GM12878 (cell line): ENCODE results near the gene MYO16. TPM values are rescaled to one million over a fixed set of nuclear protein-coding genes. Genes with fewer than 3 reads are reported as not detected.

Experiments
- ATAC-seq: fragments of 200-7000 bp; cut with Tn5 transposase; 3 replicates; pipeline ENCODE4 v1.9.1; 2020; ENCODE audit warnings: mild to moderate bottlenecking, moderate library complexity
- BruUV-seq: library from RNA; stranded (reverse); fragments of 400-500 nt; replicated peaks from 2 replicates; lab custom pipeline; 2021; lab: Mats Ljungman, UMichigan
- CTCF ChIA-PET: fragments of 300-600 bp; sonication (Branson Sonifier 250); formaldehyde crosslinking; extraction: SDS; loops from one replicate; lab custom pipeline; 2021; ENCODE audit warnings: inconsistent platforms; lab: Yijun Ruan, JAX
- POLR2A ChIA-PET: fragments of 350-600 bp; formaldehyde crosslinking; extraction: SDS; loops from one replicate; lab custom pipeline; 2021; ENCODE audit warnings: inconsistent platforms; lab: Charles Lee
- RAD21 ChIA-PET: fragments of 300-600 bp; sonication (Branson Sonifier 250); formaldehyde crosslinking; loops from one replicate; lab custom pipeline; 2023; ENCODE audit warnings: antibody characterized with exemption; ENCODE audit not compliant: unreplicated experiment; lab: Charles Lee
- SMC1A ChIA-PET: fragments of 300-600 bp; sonication (Branson Sonifier 250); formaldehyde crosslinking; loops from one replicate; lab custom pipeline; 2023; ENCODE audit not compliant: unreplicated experiment, uncharacterized antibody; lab: Charles Lee
- DNase-seq: peaks from one replicate; pipeline ENCODE4 v3.0.0-alpha.2; 2011; ENCODE audit warnings: low read depth, low spot score
- FAIRE-seq: peaks from 3 replicates; lab custom pipeline; 2011; peaks lifted over from hg19 to GRCh38; lab: Jason Lieb, UNC
- H2AFZ ChIP-seq: 2 replicates; pipeline ENCODE4 v1.6.0; 2011; ENCODE audit warnings: low read depth, low read length, control low read depth; ENCODE audit not compliant: control insufficient read depth
- H3K27ac ChIP-seq: 2 replicates; pipeline ENCODE4 v1.5.1; 2011; ENCODE audit warnings: control low read depth; ENCODE audit not compliant: control insufficient read depth, insufficient read depth
- H3K27me3 ChIP-seq, 2 experiments: replicated peaks in 1 of 2; 2 replicates each; pipeline versions ENCODE4 v1.6.0 to v1.6.1; 2011; ENCODE audit warnings: low read length in 1 of 2; ENCODE audit not compliant: control insufficient read depth in 2 of 2, insufficient read depth in 2 of 2
- H3K36me3 ChIP-seq, 2 experiments: 2 replicates each; pipeline ENCODE4 v1.5.1; 2011; ENCODE audit warnings: low read length in 1 of 2; ENCODE audit not compliant: control insufficient read depth in 2 of 2, insufficient read depth in 2 of 2
- H3K4me1 ChIP-seq: 2 replicates; pipeline ENCODE4 v1.6.1; 2011; ENCODE audit warnings: mild to moderate bottlenecking, low read length, moderate library complexity, mixed read lengths; ENCODE audit not compliant: control insufficient read depth, insufficient read depth
- H3K4me2 ChIP-seq: 2 replicates; pipeline ENCODE4 v1.6.0; 2011; ENCODE audit warnings: control low read depth; ENCODE audit not compliant: control insufficient read depth, insufficient read depth
- H3K4me3 ChIP-seq: fragments of 200-600 bp; sonication (generic); 2 replicates; pipeline ENCODE4 v1.5.1; 2016
- H3K79me2 ChIP-seq: 2 replicates; pipeline ENCODE4 v1.6.0; 2011; ENCODE audit warnings: low read length; ENCODE audit not compliant: control insufficient read depth, insufficient read depth
- H3K9ac ChIP-seq: 2 replicates; pipeline ENCODE4 v1.8.0; 2011; ENCODE audit warnings: low read length, control low read depth, mixed read lengths; ENCODE audit not compliant: control insufficient read depth, insufficient read depth
- H3K9me3 ChIP-seq: replicated peaks from 3 replicates; pipeline ENCODE4 v1.5.1; 2011; ENCODE audit warnings: mild to moderate bottlenecking, low read length; ENCODE audit not compliant: control insufficient read depth, insufficient read depth
- H4K20me1 ChIP-seq: 2 replicates; pipeline ENCODE4 v1.6.0; 2011; ENCODE audit not compliant: control insufficient read depth, insufficient read depth
- CREB1 ChIP-seq: IDR thresholded peaks from 2 replicates; pipeline ENCODE4 v1.6.1; 2012; ENCODE audit warnings: low read depth, mild to moderate bottlenecking, inconsistent platforms
- E2F4 ChIP-seq: IDR thresholded peaks from 2 replicates; pipeline ENCODE4 v1.6.1; 2012; ENCODE audit warnings: low read depth, low read length, improper control_type of control experiment
- MEF2B ChIP-seq: fragments of 450-650 bp; IDR thresholded peaks from 2 replicates; pipeline ENCODE4 v1.6.1; 2018; ENCODE audit warnings: mild to moderate bottlenecking, moderate library complexity; ENCODE audit not compliant: partially characterized antibody, poor library complexity, severe bottlenecking
- MTA2 ChIP-seq: fragments of 450-650 bp; IDR thresholded peaks from 2 replicates; pipeline ENCODE4 v1.6.1; 2016; ENCODE audit warnings: low read depth, mild to moderate bottlenecking, moderate library complexity
- MYC ChIP-seq: IDR thresholded peaks from 2 replicates; pipeline ENCODE4 v1.6.1; 2011; ENCODE audit warnings: mild to moderate bottlenecking, low read length, moderate library complexity, inconsistent platforms; ENCODE audit not compliant: insufficient read depth, insufficient replicate concordance, insufficient read length, severe bottlenecking
- NFYB ChIP-seq: IDR thresholded peaks from 2 replicates; pipeline ENCODE4 v1.6.1; 2011; ENCODE audit warnings: low read depth, mild to moderate bottlenecking, low read length, improper control_type of control experiment, moderate library complexity; ENCODE audit not compliant: insufficient read depth
- NRF1 ChIP-seq: conservative IDR thresholded peaks from 2 replicates; pipeline ENCODE4 v1.6.1; 2011; ENCODE audit warnings: mild to moderate bottlenecking, low read depth, low read length, improper control_type of control experiment
- RAD51 ChIP-seq: fragments of 450-650 bp; IDR thresholded peaks from 2 replicates; pipeline ENCODE4 v1.6.1; 2016; ENCODE audit warnings: moderate library complexity, mild to moderate bottlenecking, inconsistent platforms
- RUNX3 ChIP-seq: IDR thresholded peaks from 2 replicates; pipeline ENCODE4 v1.6.1; 2012; ENCODE audit warnings: low read length, inconsistent platforms
- SRF ChIP-seq, 2 experiments: IDR thresholded peaks; 2 replicates each; pipeline ENCODE4 v1.6.1; 2011; ENCODE audit warnings: low read depth in 2 of 2, low read length in 2 of 2, mild to moderate bottlenecking in 1 of 2, moderate library complexity in 1 of 2
- TCF12 ChIP-seq: IDR thresholded peaks from 2 replicates; pipeline ENCODE4 v1.6.1; 2011; ENCODE audit warnings: low read depth, mild to moderate bottlenecking, low read length
- ZNF274 ChIP-seq: IDR thresholded peaks from one replicate; pipeline ENCODE4 v1.8.0; 2011; ENCODE audit not compliant: insufficient read length, insufficient read depth
- ZNF384 ChIP-seq: IDR thresholded peaks from 2 replicates; pipeline ENCODE4 v1.6.1; 2012; ENCODE audit warnings: low read depth, mild to moderate bottlenecking, low read length, improper control_type of control experiment, borderline replicate concordance
- WGBS: methylation state at CpG from one replicate; pipeline ENCODE4 v1.1.6; 2016; ENCODE audit warnings: low lambda C conversion rate; ENCODE audit not compliant: insufficient replicate concordance, insufficient coverage; ENCODE audit errors: missing lambda C conversion rate; 5-methylcytosine and 5-hydroxymethylcytosine counted together
- in situ Hi-C: fragments of 300-500 bp; cut with MboI; formaldehyde crosslinking; loops from 9 replicates; pipeline ENCODE4 v1.14.3; 2018; ENCODE audit warnings: mixed read lengths
- intact Hi-C: fragments of 100-400 bp; cut with micrococcal nuclease; formaldehyde crosslinking; loops from one replicate; pipeline ENCODE4 v1.14.2; 2022; ENCODE audit not compliant: unreplicated experiment
- polyA plus RNA-seq, 11 experiments: library from polyadenylated mRNA; depleted of rRNA in 4 of 11; unstranded in 6 of 11; stranded (reverse) in 5 of 11; fragments of >200 nt; fragmentation: Nextera tagmentation in 4 of 11; fragmentation: Illumina TruSeq in 1 of 11; extraction: Ambion mirVana in 4 of 11; extraction: Trizol in 1 of 11; gene quantifications; 1 replicate in 1 of 11; 2 replicates in 10 of 11; pipeline versions ENCODE4 v1.2.1 to v1.2.3, GENCODE V29; 2011 to 2016; ENCODE audit warnings: inconsistent platforms in 2 of 11, missing spikeins in 2 of 11, low read depth in 1 of 11
- total RNA-seq, 4 experiments: library from RNA; depleted of rRNA in 3 of 4; stranded (reverse); fragments of >200 nt in 3 of 4; fragmentation: Illumina TruSeq in 1 of 4; extraction: Trizol in 1 of 4; gene quantifications; 2 replicates each; pipeline versions ENCODE4 v1.2.1 to v1.2.3, GENCODE V29; 2013 to 2021

Gene MYO16
- total and polyA plus RNA-seq, 10 of the 15 experiments (the other 5 are each of a cell fraction or from before 2014, with no cell fraction given), result under 0.01 to 1.7 (median 0.05) TPM; not detected in 4

GRCh38 chr13:108594153-108594552 is 35.3 kb upstream of the MYO16 start:
- SMC1A ChIA-PET, result interaction anchor here (0.6 to 1.6 kb wide), 3 partner anchors 9 to 153 kb away, joined by 3 to 4 read pairs (median 3); no protein-coding TSS in a partner anchor
- 0% methylated on average over 3 of the region's 3 CpGs for WGBS
- Histone ChIP-seq H3K79me2 (no peaks in the 10 kb centered on the region), H3K4me3 (no peak overlapping the region), H3K27ac (no peak overlapping the region), H3K9me3 (no peaks in the 10 kb centered on the region), H3K4me1 (no peaks in the 10 kb centered on the region), H4K20me1 (no peaks in the 10 kb centered on the region), H3K4me2 (no peak overlapping the region), H2AFZ (no peak overlapping the region), H3K9ac (no peak overlapping the region), H3K27me3 (no peaks in the 10 kb centered on the region), H3K36me3 (no peaks in the 10 kb centered on the region)
- no peak for DNase-seq
- in situ Hi-C loops (no loop called here), intact Hi-C loops (no loop called here)
- no TSS peak for BruUV-seq
- no peak for TF ChIP-seq ZNF274
- TF ChIP-seq SRF (IDR thresholded peaks at IDR 0.05; ENCODE audit: low read depth in 2 of 2, low read length in 2 of 2), result no peak
- TF ChIP-seq MTA2, result no peak
- TF ChIP-seq MEF2B, result no peak
- no peak for TF ChIP-seq RAD51
- no peak for TF ChIP-seq MYC
- TF ChIP-seq NFYB, result no peak
- TF ChIP-seq TCF12, result no peak
- no peak for TF ChIP-seq NRF1
- no peak for TF ChIP-seq RUNX3
- no peak for TF ChIP-seq ZNF384
- no peak for TF ChIP-seq CREB1
- TF ChIP-seq E2F4, result no peak
- ATAC-seq, result no peak
- no peak for FAIRE-seq
- POLR2A ChIA-PET, result no interaction called here
- CTCF ChIA-PET, result no interaction called here
- RAD21 ChIA-PET, result interaction anchor here (4.4 kb wide), 1 partner anchor 18 kb away, joined by 33 read pairs; no protein-coding TSS in a partner anchor
